GM18520 (cell line): ENCODE measurements around the gene CNTN5.

ENCODE experiments used
- ATAC-seq: cut with Tn5 transposase; IDR thresholded peaks from one replicate; pipeline ENCODE4 v1.9.1; 2021; ENCODE audit not compliant: unreplicated experiment

The CNTN5 gene

GRCh38 chr11:99592266-99592665 is 571.5 kb downstream of the CNTN5 start:
- no peak for ATAC-seq

DNA sequence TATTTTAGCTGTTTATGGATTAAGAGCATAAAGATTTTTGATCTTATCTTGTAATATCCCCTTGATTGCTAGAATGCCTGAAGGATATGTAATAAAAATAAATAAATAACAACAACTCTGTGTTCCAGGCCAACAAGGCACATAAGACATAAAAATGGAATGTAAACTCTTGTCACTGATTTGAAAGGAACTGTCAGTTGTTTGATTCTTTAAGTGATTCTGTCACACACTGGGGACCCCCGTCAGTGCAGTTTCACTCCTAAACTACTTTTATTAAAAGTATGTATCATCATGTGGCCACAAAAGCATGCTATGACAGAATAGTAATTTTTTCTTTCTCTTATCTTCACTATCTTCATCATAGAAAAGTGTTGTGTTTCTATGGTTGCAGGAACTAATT is 572.4 kb downstream of the CNTN5 start:
- ATAC-seq, result no peak

DNA sequence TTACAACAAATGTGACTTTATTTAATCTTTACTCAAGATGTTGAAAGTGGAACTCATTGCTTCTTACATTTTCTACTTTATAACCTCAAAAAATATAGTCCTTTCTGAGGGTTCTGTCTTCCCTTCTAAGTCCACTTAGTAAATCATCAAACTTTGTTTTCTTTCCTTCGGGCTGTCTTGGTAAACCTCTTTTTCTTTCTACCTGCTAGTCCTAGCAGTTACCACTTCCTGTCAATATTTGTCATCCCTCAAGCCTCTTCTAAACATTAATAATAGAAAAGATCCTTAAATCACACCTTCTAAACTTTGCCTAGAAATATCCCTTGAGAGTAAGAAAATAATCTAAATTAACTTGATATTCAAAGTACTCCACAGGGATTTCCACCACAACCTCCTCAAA is 580.4 kb downstream of the CNTN5 start:
- ATAC-seq, result no peak

DNA sequence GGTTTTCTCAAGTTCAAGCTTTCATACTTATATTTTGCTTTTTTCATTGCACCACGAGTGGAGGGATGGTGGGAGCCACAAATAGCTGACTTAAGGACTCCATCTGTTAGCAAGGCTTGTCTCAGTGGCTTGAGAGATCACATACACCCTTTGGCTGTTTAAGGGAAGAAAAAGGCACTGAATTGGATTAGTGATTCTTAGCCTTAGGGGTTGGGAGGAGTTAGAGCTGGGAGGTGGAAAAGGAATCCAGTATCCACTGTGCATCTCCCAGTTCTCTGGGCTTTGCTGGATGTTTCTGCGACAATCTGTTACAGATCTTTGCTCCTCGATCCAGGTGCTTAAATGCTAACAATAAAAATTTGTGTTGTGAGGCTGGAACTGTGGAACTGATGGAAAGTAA is 593.6 kb downstream of the CNTN5 start:
- ATAC-seq, result no peak

DNA sequence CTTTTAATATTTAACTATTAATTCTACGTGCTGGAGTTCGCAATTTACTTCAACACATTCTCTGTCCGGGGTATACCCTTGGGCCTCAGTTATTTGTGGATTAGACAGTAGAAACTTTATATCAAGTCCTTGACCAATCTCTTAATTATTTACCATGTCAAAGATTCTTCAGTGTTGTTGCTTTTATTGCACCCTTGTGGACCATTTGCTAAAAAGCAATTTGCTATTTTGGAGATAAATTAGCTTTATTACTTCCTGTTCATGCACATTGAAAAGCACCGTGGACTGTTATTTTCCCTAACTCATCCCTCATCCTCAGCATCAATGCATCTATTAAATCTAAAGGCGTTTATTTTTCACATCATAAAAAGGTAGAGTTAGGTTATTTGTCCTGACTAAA is 609.9 kb downstream of the CNTN5 start:
- no peak for ATAC-seq

GRCh38 chr11:99631618-99632017 is 610.9 kb downstream of the CNTN5 start:
- ATAC-seq, result no peak

- no peak for ATAC-seq
Measured at GRCh38 chr11:99632969-99633368, 612.2 kb downstream of the CNTN5 start.

- no peak for ATAC-seq
Measured at GRCh38 chr11:99634581-99634980, 613.8 kb downstream of the CNTN5 start.

DNA sequence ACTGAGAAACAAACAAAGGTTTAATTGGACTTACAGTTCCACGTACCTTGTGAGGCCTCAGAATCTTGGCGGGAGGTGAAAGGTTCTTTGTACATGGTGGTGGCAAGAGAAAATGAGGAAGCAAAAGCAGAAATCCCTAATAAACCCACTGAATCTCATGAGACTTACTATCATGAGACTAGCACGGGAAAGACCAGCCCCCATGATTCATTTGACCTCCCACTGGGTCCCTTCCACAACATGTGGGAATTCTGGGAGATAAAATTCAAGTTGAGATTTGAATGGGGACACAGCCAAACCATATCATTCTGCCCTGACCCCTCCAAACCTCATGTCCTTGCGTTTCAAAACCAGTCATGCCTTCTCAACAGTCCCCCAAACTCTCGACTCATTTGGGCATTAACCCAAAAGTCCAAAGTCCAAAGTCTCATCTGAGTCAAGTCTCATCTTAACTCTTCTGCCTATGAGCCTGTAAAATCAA is 617.4 kb downstream of the CNTN5 start:
- no peak for ATAC-seq

DNA sequence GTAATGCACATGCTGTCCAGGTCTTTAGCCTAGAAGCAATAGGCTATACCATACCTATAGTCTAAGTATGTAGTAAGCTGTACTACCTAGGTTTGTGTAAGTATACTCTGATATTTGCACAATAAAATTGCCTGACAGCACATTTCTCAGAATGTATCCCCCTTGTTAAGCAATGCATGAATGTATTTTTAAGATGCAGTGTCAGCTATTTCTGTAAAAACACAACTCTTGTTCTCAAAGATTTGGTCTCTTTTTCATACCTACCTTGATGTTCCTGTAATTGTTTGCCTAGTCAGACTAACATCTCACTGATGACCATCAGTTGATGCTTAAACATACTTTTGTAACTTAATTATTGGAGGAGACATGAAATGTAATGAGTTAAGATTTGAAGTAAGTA is 619.9 kb downstream of the CNTN5 start:
- no peak for ATAC-seq

GRCh38 chr11:99645934-99646333 is 625.2 kb downstream of the CNTN5 start:
- ATAC-seq, result no peak

GRCh38 chr11:99670067-99670676 is 649.4 kb downstream of the CNTN5 start:
- no peak for ATAC-seq

DNA sequence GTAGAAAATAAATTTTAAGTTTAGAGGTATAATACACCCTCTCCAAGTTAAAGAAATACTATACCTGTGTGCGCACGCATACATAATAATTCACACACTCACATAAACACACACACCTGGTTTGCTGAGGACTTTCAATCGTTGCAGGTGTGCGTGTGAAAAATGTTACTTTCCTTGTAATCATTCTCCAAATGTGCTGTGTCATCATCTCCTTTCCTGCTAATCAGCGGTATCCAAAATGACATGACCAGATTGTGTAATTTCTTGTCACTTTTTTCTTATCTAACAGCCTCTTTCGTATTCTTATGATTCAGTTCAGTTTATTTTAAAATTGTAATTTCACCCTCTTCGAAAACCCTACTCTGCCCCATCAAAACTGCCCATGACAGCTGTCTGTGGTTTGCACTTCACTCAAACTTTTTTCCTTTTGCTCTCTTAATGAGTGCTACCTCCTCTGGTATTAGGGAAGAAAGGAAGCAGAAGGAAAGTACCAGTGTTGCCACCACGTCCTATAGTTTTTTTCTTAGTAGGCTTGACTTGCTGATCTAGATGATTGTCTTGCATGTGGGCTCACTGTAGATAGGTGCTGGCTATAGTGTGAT is 651.2 kb downstream of the CNTN5 start:
- no peak for ATAC-seq

GRCh38 chr11:99676292-99676691 is 655.5 kb downstream of the CNTN5 start:
- ATAC-seq, result no peak

DNA sequence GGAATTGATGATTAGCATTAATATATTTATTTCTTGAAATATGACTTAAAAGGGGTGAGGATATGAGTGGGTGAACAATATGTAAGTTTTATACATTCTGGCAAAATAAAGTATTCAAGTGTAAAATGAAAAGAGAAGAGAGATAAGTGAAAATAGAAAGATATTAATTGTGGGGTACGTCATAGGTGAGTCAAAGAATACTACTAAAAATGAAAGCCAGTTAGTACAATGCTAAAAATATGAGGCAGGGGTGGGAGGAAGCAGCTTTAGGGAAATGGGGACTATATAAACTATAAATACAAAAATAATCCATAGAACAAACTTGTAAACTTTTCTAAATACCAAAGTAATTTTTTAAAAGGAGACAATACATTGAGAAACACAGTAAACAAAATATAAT is 661.4 kb downstream of the CNTN5 start:
- no peak for ATAC-seq

DNA sequence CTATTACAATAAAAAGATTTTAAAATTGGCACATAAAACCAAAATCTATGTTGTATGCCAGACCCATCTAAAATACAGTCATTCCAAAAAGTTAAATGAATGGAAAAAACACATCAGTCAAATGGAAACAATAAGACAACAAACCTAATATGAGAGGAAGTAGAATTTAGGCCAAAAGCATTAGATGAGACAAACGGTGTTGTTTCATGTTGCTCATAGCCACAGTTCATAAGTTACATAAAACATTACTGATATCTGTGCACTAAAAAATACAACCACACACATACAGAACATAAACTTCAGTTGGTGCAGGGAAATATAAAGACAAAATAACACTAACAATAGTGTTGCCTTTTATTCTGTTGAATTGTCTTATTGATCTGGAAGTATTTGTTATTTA is 661.9 kb downstream of the CNTN5 start:
- no peak for ATAC-seq

DNA sequence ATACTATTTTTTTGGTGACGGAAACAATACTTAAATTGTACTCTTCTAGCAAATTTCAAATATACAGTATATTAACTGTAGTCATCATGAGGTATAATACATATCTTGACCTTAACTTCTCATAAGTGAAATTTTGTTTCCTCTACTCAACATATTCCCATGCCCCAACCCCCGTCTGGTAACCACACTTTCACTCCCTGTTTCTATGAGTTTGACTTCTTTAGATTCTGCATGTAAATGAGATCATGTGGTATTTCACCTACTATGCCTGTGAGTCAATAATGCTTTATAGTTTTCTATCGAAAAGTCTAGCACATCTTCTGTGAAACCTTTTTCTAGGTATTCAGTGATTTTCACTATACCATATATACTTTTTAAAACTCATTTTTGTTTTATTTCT is 663.2 kb downstream of the CNTN5 start:
- peak; percentile 51 for ATAC-seq

- no peak for ATAC-seq
Measured at GRCh38 chr11:99686838-99687237, 666.1 kb downstream of the CNTN5 start.

DNA sequence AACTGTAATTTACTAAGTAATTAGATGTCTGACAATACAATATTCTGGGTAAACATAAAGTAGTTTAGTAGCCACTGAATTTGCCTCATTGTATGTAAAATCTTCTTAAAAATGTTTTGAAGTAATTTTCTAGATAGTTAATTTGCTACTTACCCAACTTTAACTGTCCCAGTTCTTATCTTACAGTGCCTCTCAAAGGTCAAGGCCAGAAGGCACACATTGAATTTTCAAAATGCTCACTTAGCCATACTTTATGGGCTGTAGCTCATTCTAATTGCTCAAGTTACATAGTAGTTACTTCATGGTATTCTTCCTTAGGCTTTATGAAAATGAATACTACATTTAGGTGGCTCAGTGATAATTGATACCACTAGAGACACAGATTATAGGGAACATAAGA is 666.6 kb downstream of the CNTN5 start:
- ATAC-seq, result no peak

GRCh38 chr11:99693941-99694492 is 673.3 kb downstream of the CNTN5 start:
- no peak for ATAC-seq

GRCh38 chr11:99695106-99695505 is 674.4 kb downstream of the CNTN5 start:
- no peak for ATAC-seq

DNA sequence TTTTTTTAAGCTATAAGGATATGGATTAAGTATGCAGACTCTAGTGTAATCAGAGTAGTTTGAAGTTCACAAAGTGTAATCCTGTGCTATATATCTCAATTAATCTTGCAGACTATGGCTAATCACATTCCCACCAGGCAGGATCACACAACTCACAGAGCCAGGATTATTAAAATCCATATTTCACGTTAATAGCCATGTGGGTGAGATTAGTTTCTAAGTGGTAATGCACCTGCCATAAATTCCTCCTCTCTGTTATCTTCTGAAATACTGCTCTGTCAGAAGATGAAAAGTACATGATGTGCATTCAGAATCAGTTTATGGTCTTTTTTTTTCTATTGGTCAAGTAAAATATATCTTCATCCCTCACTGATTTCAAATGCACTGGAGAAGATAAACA is 686.1 kb downstream of the CNTN5 start:
- no peak for ATAC-seq
